HG03066 (cell line): ENCODE measurements around the gene PEX10.
"Not testable (repeated sequence)": the region's sequence is repeated elsewhere in the genome, so short reads cannot be mapped to it uniquely, and the experiment has no call there.

Experiments used
- ATAC-seq: cut with Tn5 transposase; IDR thresholded peaks from one replicate; pipeline ENCODE4 v1.9.1; 2021; ENCODE audit warnings: low read depth; ENCODE audit not compliant: unreplicated experiment

PEX10 gene

DNA sequence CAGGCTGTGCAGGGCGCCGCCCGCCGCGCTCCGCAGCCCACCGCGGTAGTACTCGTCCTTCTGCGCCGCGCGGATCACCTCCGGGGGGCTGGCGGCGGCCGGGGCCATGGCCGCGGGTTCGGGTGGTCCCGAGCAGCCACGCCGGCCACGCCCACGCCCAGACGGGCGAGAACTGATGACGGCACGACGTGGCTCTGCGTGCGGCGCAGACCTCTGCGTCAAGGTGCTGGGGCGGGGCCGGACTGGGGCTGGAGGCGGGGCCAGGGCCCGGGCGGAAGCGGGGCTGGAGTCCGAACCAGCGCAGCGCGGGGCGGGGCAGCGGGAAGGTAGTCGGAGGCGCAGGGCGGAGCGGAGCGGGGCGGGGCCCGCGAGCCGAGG lies at the start of gene PEX10:
TSS of gene PEX10 (minus strand) at position 170 of the 378 bp plus-strand sequence. CDS start at position 108, 62 bp downstream.
- peak; percentile 60 for ATAC-seq

DNA sequence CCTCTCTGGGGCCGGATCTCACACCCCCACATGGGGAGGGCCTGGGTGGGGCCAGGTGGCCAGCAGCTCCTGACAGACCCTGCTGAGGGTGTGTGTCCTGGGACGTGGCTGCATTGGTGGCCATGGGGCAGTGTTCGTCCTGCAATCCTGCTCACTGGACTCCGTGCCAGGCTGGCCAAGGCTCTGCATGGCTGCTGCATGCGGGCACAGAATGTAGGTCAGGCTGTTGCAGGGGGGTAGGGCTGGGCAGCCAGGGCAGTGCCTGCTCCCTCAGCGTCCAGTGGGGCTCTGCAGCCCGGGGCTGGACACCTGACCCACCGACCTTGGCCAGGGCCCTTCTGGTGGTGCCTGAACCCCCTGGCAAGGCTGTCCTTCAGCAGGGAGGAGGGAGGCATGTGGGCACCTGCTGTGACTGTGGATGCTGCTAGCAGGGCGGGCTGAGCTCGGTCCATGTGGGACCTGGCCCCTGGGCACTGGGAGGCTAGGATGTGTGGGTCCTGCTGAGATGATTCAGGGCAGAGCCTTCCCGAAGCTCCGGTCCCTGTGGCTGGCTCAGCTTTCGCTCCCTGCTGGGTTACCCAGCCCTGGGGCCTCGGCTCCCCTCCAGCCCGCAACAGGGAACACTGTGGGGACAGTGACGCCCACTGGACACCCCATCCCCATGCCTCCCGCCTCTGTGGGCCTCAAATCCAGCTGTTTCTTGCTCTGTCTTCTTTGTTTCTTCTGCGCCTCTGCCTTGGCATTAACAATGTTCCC lies 48.8 kb upstream of the PEX10 start:
- no peak for ATAC-seq

DNA sequence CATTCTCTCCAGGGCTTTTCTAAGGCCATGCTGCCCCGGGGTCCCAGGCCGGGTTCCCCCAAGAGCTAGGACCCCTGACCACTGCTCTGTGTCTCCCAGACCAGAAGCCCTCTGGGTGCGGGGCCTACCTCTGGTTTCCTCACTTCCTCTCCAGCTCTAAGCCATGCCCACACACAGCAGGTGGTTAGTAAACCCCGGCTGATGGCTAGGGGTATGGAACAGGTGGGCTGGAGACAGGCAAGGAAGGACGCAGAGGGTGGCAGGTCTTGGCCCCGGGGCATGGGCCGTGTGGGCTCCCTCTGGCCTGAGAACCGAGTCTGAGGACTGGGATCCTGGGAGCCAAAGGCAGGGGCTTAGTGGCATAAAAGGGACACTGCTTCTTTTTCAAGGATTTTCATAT lies 47.8 kb upstream of the PEX10 start:
- no peak for ATAC-seq

DNA sequence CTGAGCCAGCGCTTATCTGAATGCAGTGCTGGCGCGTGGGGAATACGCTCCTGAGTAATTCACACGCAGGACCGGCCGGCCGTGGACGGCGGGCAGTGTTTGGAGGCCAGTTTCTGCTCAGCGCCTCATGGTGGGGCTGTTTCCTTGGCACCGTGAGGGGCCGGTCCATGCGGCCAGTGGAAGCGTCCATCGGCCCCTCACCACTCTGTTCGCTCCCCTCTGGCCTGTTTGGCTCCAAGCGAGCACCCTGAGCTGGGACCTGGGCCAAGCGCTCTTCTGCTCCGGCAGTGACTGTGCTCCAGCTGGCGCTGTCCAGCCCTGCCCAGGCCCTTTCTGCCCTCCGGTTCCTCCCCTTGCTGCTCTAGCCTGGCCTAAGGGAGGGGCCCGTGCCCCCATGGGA lies 47.4 kb upstream of the PEX10 start:
- no peak for ATAC-seq

DNA sequence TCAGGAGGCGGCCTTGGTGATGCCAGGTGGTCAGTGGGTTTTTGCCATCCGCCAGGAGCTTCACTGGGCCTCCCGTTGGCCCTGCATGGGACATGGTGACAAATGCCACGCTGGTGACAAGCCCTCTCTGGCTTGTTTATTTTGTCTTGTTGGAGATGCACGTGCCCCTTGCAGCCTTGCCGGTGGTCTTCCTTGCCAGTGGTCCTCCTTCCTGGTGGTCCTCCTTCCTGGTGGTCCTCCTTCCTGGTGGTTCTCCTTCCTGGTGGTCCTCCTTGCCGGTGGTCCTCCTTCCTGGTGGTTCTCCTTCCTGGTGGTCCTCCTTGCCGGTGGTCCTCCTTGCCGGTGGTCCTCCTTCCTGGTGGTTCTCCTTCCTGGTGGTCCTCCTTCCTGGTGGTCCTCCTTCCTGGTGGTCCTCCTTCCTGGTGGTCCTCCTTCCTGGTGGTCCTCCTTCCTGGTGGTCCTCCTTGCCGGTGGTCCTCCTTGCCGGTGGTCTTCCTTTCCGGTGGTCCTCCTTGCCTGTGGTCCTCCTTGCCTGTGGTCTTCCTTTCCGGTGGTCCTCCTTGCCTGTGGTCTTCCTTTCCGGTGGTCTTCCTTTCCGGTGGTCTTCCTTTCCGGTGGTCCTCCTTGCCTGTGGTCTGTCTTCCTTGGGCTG lies 46.9 kb upstream of the PEX10 start:
- ATAC-seq: not testable (repeated sequence)

DNA sequence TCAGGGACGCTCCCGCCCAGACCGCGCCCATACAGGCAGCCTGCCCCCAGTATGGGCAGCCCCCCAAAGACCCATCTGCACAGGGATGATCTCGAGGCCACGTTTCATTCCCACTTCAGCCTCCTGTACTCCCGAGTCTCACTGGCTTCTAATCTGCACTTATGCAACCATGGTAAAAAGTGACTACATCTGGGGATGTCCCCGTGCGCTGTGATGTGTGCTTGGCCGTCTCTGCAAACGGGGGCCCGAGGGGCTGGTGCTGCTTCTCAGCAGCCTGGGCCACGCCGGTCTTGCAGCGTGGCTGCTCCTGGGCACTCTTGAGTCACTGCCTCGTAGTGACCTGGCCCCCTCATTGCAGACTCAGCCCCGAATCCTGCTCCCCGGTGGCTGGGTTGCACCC lies 46.3 kb upstream of the PEX10 start:
- no peak for ATAC-seq

DNA sequence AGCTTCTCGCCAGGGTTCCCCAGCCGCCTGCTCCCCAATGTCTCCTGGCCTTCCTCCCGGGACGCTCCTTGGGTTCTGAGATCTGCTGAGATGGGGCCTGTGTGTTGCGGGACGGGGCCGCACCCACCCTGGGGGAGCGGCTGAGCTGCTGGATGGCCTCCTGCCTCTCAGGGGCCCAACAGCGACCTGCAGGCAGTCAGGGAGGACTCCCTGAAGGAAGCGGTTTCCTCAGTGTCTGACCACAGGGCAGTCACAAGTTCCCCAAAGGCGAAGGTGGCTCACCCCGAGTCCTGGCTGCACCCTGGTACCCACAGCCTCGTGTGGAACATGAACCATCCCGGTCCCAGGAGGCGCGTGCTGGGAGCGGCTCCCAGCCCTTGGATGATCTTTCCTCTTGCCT lies 45.1 kb upstream of the PEX10 start:
- ATAC-seq: no peak

DNA sequence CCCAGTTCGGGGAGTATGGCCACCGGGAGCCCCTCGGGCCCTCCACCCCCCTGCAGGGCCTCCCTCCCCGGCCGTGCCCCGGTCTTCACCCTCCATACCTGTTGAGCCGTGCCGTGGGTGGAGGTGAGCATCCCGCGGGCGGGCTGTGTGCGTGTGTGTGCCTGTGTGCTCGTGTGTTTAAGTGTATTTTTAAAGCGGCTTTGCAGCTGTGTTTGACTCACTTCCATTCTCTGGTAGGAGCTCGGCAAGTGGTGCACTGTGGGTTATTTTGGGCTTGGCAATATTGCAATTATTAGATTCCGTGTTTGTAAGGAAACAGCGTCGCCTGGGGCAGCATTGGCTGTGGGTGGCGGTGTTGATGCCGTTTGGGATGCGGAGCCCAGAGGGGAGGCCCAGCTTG lies 43.4 kb upstream of the PEX10 start:
- ATAC-seq: no peak

DNA sequence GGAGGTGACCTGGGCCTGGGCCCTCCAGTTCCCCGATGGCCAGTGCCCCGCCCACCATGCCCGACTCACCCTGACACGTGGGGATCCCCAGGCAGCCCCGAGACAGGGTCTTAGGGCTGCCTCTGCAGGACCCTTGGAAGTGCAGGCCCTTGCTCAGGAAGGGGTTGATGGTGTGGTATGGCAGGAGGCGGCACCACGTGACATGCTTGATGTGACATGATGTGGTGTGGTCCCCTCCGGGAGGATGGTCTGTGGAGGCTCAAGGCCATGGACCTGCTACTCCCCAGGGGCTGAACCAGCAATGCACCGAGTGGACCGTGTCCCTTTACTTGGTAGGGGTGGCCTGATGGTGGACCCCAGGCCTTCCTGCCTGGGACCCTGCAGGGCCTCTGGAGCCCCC lies 41.9 kb upstream of the PEX10 start:
- ATAC-seq: no peak

DNA sequence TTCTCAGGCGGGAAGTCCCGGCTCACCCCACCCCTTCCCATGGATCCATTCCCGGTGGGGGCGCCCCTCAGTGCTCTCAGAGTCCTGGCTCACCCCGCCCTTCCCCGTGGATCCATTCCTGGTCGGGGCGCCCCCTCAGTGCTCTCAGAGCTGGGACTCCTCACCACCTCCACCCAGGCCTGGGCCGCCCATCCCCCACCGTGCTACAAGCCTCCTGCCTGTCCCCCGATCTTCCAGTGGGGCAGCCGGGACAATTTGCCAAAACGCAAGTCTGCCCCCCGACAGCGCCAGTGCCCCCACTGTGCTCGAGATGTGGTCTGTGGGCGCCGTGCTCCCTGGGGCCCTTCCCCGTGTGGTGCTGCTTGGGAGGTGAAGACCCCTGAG lies 40.6 kb upstream of the PEX10 start:
- ATAC-seq: no peak

DNA sequence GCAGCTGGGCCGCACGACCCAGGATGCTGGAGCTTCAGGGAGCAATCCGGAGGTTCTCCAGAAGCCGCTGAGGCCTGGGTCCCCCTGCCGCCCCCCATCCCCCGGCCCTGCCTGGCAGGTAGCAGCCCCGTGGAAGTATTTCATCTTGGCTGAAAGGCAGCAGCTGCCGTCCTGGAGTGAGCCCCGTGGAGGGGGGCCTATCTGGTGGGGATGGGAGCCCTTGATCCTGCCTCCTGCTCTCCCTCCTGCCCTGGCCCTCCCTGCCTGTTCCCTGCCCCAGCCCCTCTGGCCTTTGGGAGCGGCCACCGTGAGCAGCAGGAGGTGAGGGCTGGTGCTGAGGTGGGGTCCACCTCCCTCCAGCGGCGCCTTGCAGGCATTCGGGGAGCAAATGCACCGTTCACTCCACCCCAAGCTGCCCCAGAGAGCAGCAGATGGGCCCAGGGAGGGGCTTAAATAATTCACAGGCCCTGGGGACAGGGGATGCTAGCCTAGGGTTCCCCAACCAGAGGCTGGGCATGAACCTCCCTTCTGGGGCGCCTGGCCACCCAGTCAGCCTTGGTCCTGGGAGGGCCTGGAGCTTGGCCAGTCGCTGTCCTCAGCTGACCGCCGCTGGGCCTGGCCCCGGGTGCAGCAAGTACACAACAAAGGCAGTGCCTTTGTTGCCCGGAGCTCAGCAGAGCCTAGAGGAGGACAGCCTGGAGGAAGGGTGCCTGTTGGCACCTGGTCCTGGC lies 40.0 kb upstream of the PEX10 start:
- ATAC-seq: no peak

DNA sequence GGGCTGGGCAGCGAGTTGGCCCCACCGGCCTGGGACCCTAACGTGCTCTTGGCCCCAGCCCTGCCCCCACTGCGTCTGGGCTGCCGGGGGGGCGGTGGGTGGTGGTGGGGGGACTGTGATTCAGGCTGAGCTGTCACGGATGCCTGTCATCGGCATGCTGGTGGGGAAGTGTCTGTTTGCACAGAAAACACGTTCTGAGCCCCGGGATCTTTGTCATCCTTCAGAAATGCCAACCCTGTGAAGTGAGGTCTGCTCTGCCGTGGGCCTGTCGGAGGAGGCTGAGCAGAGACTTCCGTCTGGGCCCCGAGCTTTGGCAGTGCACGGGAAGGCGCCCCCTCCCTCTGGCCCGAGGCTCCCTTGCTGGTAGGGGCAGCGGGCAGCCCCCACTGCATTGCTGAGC lies 39.4 kb upstream of the PEX10 start:
- no peak for ATAC-seq

DNA sequence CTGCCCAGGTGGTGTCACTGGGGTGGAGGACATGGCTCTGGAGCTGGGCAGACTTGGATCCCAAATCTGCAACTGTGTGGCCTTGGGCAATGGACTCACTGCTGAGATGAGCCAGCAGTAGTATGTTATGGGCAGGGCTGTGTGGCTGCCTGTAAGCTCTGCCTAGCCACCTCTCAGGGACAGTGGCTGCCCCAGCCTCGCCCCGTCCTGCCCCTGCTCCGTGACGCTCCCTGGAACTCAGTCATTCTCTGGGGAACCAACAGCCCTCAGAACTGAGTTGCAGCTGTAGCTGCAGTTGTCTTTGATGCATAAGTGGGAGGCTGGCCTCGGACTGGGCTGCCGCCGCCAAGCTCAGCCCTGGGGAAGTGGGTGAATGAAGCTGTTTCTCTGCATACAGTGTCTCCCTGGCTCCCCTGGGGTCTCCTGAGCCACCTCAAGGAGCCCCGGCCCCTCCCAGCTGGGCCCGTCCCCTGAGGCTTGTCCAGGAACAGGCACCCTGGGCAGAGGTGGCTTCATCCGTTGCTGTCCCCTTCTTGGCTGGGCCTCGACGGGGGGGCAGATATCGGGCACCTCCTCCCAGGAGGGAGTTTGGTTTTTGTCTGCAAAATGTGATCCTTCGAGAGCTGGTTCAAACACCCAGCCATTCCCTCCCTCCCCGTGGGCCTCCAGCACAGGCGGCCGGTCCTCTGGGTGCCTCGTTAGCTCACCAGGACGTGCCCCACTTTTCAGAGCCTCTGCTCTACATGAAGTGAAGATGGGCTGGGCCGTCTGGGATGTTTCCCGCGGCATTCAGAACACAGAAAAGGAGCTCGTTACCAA lies 37.5 kb upstream of the PEX10 start:
- ATAC-seq: no peak

DNA sequence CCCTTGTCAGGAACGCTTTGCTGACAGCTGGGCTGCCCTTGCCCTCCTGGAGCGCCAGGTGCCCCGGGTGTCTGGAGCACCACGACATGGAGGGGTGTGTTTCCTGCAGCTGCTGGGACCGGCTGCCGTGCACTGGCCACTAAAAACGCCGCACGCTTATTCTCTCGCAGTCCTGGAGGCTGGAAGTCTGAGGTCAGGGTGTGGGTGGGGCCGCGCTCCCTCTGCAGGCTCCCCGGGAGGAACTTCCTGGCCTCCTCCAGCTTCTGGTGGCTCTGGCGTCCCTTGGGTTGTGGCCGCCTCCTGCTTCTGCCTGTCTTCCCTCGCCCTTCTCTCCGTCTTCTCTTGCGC lies 35.7 kb upstream of the PEX10 start:
- ATAC-seq: no peak

DNA sequence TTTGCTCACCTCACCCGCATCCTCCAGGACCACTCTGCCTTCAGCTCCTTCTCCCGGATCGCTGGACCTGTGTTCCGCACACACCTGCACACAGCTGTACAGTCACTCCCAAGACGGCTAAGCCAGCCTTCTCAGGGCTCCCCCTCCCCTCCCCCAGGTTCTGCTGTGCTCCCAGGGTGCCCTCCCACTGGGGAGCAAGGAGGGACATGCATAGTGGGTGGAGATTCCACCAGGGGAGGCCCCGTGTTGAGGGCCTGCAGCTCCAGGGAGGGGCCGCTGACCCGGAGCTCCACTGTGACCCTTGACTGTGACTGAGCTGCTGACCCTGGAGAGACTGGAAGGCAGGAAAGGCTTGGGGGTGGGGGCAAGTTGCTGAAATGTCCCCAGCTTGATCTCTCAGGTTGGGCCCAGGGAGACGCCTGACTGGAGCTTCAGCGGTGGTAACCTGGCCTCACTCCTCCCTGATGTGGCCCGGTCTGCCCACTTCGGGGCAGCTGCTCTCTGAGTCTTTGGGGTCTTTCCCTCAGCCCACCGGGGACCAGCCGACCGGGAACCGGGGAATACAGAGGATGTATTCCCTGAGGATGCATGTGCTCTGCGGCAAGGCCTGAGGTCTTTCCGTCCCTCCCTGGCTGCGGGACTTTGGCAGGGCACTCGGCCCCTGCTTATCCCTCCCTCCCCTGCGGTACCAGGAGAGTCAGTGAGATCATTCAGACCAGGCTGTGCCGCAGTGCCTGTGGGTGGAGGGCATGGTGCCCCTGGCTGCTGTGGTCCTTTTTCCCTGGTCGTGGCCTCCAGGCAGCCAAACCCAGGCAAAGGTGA lies 35.1 kb upstream of the PEX10 start:
- no peak for ATAC-seq

DNA sequence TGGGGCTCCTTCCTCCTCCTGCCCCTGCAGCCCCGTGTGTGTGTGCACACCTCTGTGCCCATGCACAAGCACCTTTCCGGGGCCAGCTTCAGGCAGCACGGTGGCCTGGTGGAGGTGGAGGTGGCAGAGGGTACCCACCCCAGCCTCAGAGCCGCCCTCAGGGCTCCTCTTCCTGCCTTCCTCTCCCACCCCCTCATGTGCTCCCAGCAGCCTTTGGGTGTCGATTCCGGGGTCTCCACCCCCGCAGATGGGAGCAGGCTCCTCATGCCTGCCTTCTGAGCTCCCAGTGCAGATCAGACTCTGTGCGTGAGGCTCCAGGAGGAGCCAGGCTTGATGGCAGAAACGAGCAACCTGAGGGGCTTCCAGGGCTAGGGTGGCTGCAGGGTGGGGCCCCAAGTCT lies 34.5 kb upstream of the PEX10 start:
- no peak for ATAC-seq

DNA sequence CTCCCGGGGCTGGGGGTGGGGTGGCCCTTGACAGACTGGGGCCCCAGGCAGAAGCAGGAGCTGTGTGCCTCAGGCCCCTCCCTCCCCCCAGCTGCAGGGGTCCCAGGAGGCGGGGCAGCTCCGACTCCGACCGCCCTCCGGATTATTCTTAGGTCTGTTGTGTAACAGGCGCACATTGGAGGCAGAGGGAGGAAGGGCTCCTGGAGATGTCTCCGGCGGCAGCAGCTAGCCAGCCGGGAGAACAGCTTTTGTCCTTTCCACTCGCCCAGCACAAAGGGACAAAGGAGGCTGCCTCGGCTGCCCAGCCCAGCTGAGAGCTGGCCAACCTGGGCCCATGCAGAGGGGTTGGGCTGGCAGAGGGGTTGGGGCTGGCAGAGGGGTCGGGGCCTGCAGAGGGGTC lies 34.0 kb upstream of the PEX10 start:
- no peak for ATAC-seq

DNA sequence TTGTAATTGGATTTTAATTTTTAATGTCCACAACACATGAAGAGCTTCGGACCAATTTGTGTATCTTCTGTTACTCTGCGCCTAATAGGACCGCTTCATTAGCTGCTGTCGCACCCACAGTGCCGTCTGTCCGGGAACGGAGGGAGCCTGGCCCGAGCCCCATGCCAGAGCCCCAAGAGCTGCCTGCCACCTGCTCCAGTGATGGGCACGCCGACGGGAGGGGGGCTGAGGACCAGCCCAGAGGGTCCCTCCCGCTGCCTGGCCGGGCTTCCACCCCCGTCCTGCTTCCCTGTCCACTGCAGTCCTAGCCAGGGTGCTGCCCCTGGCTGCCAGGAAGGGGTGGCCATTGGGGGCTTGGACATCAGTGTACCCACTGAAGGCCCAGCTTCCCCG lies 33.5 kb upstream of the PEX10 start:
- no peak for ATAC-seq

DNA sequence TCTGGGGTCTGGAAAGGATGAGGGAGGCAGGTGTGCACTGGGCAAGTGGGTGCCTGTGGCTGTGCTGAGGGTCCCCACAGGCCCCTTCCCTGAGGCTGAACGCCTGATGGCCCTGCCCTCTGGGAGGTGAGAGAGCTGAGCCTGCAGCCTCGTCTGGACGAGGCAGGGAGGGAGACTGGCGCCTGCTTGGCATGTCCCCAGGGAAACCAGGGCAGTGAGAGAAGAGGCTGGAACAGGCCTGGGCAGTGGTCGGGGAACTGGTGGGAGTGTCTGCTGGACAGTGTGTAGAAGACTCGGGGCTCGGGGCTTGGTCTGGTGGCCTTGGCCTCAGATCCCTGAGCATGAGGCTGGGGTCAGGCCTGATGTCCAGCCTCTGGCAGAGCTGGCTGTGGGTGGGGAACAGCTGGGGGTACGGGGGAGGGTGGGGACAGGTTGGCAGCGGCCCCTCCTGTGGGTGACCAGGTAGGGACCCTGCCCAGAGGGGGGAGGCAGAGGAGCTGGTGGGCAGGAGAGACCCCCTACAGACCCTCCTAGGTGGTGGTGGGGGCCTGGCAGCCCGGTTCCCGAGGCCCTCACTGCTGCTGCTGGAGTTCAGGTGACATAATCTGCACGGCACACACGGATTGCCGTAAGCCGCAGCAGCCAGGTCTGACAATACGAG lies 32.9 kb upstream of the PEX10 start:
- ATAC-seq: no peak

DNA sequence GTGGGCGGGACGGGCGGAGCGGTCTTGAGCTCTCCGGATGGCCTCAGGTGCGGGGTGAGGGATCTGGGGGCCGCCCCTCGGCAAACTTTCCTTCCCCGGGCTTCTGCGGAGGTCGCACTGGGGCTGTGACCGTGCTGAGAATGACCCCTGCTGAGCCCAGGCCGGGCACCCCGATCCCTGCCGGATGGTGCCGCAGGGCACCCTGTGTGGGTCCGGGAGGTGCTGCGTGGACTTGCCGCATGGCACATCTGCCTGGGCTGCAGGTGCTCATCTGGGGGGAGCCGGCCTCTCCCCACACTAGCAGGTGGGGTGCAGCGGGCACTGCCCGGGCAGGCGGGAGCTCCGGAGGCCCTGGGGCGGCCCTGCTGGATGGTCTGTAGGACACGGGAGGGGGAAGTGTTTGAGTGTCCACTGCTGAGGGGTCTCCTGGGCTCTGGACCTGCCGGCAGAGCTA lies 31.8 kb upstream of the PEX10 start:
- ATAC-seq: no peak
